AG09309 (cell line): ENCODE results near the gene KANSL1L.

Source experiments
- DNase-seq: peaks from one replicate; pipeline ENCODE4 v3.0.0-alpha.2; 2010; ENCODE audit warnings: low read depth
- H3K4me3 ChIP-seq: 2 replicates; pipeline ENCODE4 v1.5.1; 2011; ENCODE audit warnings: mild to moderate bottlenecking, low read depth, low read length, moderate library complexity; ENCODE audit not compliant: control insufficient read depth
- CTCF ChIP-seq: IDR thresholded peaks from 2 replicates; pipeline ENCODE4 v1.5.1; 2011; ENCODE audit warnings: mild to moderate bottlenecking, low read depth, low read length, inconsistent platforms; ENCODE audit not compliant: insufficient read depth, control insufficient read depth; ENCODE audit errors: missing control alignments

The KANSL1L gene

GRCh38 chr2:210128961-210129360 lies 42.2 kb downstream of the KANSL1L start:
- no peak for DNase-seq
- H3K4me3 ChIP-seq, result no peak overlapping the region
- no peak for TF ChIP-seq CTCF

- no peak overlapping the region for H3K4me3 ChIP-seq
- no peak for TF ChIP-seq CTCF
- no peak for DNase-seq
These were observed 57.5 kb downstream of the KANSL1L start for GRCh38 chr2:210113614-210114235.

- TF ChIP-seq CTCF, result no peak
- H3K4me3 ChIP-seq, result no peak overlapping the region
- no peak for DNase-seq
These were observed 58.3 kb downstream of the KANSL1L start for GRCh38 chr2:210112871-210113270.

- no peak overlapping the region for H3K4me3 ChIP-seq
- TF ChIP-seq CTCF, result no peak
- DNase-seq, result no peak
These were observed 71.3 kb downstream of the KANSL1L start for GRCh38 chr2:210099940-210100339.

- no peak overlapping the region for H3K4me3 ChIP-seq
- TF ChIP-seq CTCF, result no peak
- DNase-seq, result no peak
These were observed 76.4 kb downstream of the KANSL1L start for GRCh38 chr2:210094787-210095186.

- no peak for TF ChIP-seq CTCF
- H3K4me3 ChIP-seq, result no peak overlapping the region
- DNase-seq, result no peak
These were observed 78.4 kb downstream of the KANSL1L start for GRCh38 chr2:210092791-210093190.

- TF ChIP-seq CTCF, result no peak
- DNase-seq, result no peak
- no peak overlapping the region for H3K4me3 ChIP-seq
These were observed 84.3 kb downstream of the KANSL1L start for GRCh38 chr2:210086930-210087329.
